Fibroblast of lung (primary cell): ENCODE results near the gene CPA4. TPM values are rescaled to one million over a fixed set of nuclear protein-coding genes. Genes with fewer than 3 reads are reported as not detected.

Experiments
- DNase-seq, 2 donors: peaks; one replicate each; pipeline versions ENCODE4 v3.0.0 to v3.0.0-alpha.2; 2010; ENCODE audit warnings: low read depth in 2 of 2
- H2AFZ ChIP-seq: 2 replicates; pipeline ENCODE4 v1.5.1; 2012; ENCODE audit warnings: low read length, control low read depth, inconsistent platforms
- H3K27ac ChIP-seq: 2 replicates; pipeline ENCODE4 v1.5.1; 2011; ENCODE audit warnings: low read length, control low read depth; ENCODE audit not compliant: insufficient read depth
- H3K27me3 ChIP-seq: 2 replicates; pipeline ENCODE4 v1.5.1; 2011; ENCODE audit warnings: mild to moderate bottlenecking, low read length; ENCODE audit not compliant: control insufficient read depth, insufficient read depth
- H3K36me3 ChIP-seq: 2 replicates; pipeline ENCODE4 v1.5.1; 2011; ENCODE audit warnings: low read length; ENCODE audit not compliant: control insufficient read depth, insufficient read depth
- H3K4me1 ChIP-seq: 2 replicates; pipeline ENCODE4 v1.5.1; 2011; ENCODE audit warnings: low read length; ENCODE audit not compliant: control insufficient read depth, insufficient read depth; ENCODE audit errors: extremely low read depth
- H3K4me2 ChIP-seq: 2 replicates; pipeline ENCODE4 v1.5.1; 2011; ENCODE audit warnings: low read length, control low read depth; ENCODE audit not compliant: insufficient read depth; ENCODE audit errors: extremely low read depth
- H3K4me3 ChIP-seq, 4 experiments: fragments of 200-600 bp in 1 of 4; sonication (generic) in 1 of 4; replicated peaks in 1 of 4; 2 replicates each; pipeline ENCODE4 v1.5.1; 2011 to 2016; ENCODE audit warnings: low read length in 4 of 4, low read depth in 3 of 4, mild to moderate bottlenecking in 3 of 4, control low read depth in 2 of 4, inconsistent platforms in 1 of 4, mixed read lengths in 1 of 4; ENCODE audit not compliant: insufficient read depth in 1 of 4; ENCODE audit errors: control extremely low read depth in 1 of 4
- H3K79me2 ChIP-seq: 2 replicates; pipeline ENCODE4 v1.5.1; 2012; ENCODE audit warnings: mild to moderate bottlenecking, low read length, inconsistent platforms; ENCODE audit not compliant: control insufficient read depth, insufficient read depth
- H3K9ac ChIP-seq: 2 replicates; pipeline ENCODE4 v1.5.1; 2011; ENCODE audit warnings: mild to moderate bottlenecking, low read length, control low read depth; ENCODE audit not compliant: insufficient read depth
- H3K9me3 ChIP-seq: 2 replicates; pipeline ENCODE4 v1.5.1; 2012; ENCODE audit warnings: low read depth, low read length; ENCODE audit not compliant: control insufficient read depth, insufficient read depth
- H4K20me1 ChIP-seq: 2 replicates; pipeline ENCODE4 v1.5.1; 2011; ENCODE audit warnings: low read length; ENCODE audit not compliant: control insufficient read depth, insufficient read depth; ENCODE audit errors: extremely low read depth
- CTCF ChIP-seq, 2 donors: IDR thresholded peaks in 1 of 2; conservative IDR thresholded peaks in 1 of 2; 1 replicate in 1 of 2; 2 replicates in 1 of 2; pipeline ENCODE4 v1.5.1; 2011 to 2012; ENCODE audit warnings: low read length in 2 of 2, control low read depth in 1 of 2, inconsistent platforms in 1 of 2, low read depth in 1 of 2, mild to moderate bottlenecking in 1 of 2
- EZH2 ChIP-seq: IDR thresholded peaks from 2 replicates; pipeline ENCODE4 v1.5.1; 2012; ENCODE audit warnings: low read length, control low read depth, mild to moderate bottlenecking; ENCODE audit errors: missing control alignments
- polyA plus RNA-seq, 2 donors: library from polyadenylated mRNA; depleted of rRNA in 1 of 2; stranded (reverse) in 1 of 2; unstranded in 1 of 2; fragments of >200 nt; gene quantifications; 2 replicates each; pipeline ENCODE4 v1.2.1, GENCODE V29; 2011 to 2012; ENCODE audit warnings: missing spikeins in 1 of 2
- total RNA-seq: library from RNA; depleted of rRNA; stranded (reverse); fragments of >200 nt; gene quantifications from 2 replicates; pipeline ENCODE4 v1.2.1, GENCODE V29; 2014

CPA4 gene
- total and polyA plus RNA-seq, 2 donors (not counting 1 experiment from before 2014, with no cell fraction given): 6.4 to 48.3 TPM

- no peaks in the 10 kb centered on the region for H4K20me1 ChIP-seq
- H3K36me3 ChIP-seq: no peaks in the 10 kb centered on the region
- TF ChIP-seq EZH2 (no peak), CTCF (conservative IDR thresholded peaks at IDR 0.05 in 1 of 2, IDR thresholded peaks at IDR 0.05 in 1 of 2; ENCODE audit: low read depth in 1 of 2, low read length in 2 of 2) (no peak)
- no peaks in the 10 kb centered on the region for H3K79me2 ChIP-seq
- H3K4me1 ChIP-seq: no peaks in the 10 kb centered on the region
- H3K27ac ChIP-seq: no peak overlapping the region
- H3K9ac ChIP-seq: no peak overlapping the region
- no peaks in the 10 kb centered on the region for H3K27me3 ChIP-seq
- no peak overlapping the region for H3K4me3 ChIP-seq
- H3K9me3 ChIP-seq: no peaks in the 10 kb centered on the region
- no peak overlapping the region for H2AFZ ChIP-seq
- no peak overlapping the region for H3K4me2 ChIP-seq
- no peak for DNase-seq
Observed at GRCh38 chr7:130338233-130338632, 45.3 kb downstream of the CPA4 start.

GRCh38 chr7:130341882-130342281, 48.9 kb downstream of the CPA4 start:
- Histone ChIP-seq H3K4me3 (no peak overlapping the region), H3K9me3 (no peaks in the 10 kb centered on the region), H3K4me1 (no peaks in the 10 kb centered on the region), H3K79me2 (no peaks in the 10 kb centered on the region), H4K20me1 (no peaks in the 10 kb centered on the region), H3K36me3 (no peaks in the 10 kb centered on the region), H3K4me2 (no peak overlapping the region), H3K9ac (no peak overlapping the region), H2AFZ (no peak overlapping the region), H3K27me3 (no peaks in the 10 kb centered on the region), H3K27ac (no peak overlapping the region)
- TF ChIP-seq EZH2 (no peak), CTCF (conservative IDR thresholded peaks at IDR 0.05 in 1 of 2, IDR thresholded peaks at IDR 0.05 in 1 of 2; ENCODE audit: low read depth in 1 of 2, low read length in 2 of 2) (no peak)
- no peak for DNase-seq

GRCh38 chr7:130342701-130343380, 49.9 kb downstream of the CPA4 start:
- H3K9me3 ChIP-seq: no peaks in the 10 kb centered on the region
- H3K4me2 ChIP-seq: no peak overlapping the region
- no peak overlapping the region for H2AFZ ChIP-seq
- H3K79me2 ChIP-seq: no peaks in the 10 kb centered on the region
- no peaks in the 10 kb centered on the region for H3K4me1 ChIP-seq
- no peaks in the 10 kb centered on the region for H3K36me3 ChIP-seq
- H4K20me1 ChIP-seq: no peaks in the 10 kb centered on the region
- no peaks in the 10 kb centered on the region for H3K27me3 ChIP-seq
- no peak for TF ChIP-seq EZH2
- TF ChIP-seq CTCF (conservative IDR thresholded peaks at IDR 0.05 in 1 of 2, IDR thresholded peaks at IDR 0.05 in 1 of 2; ENCODE audit: low read depth in 1 of 2, low read length in 2 of 2): no peak
- no peak overlapping the region for H3K9ac ChIP-seq
- DNase-seq: no peak
- H3K27ac ChIP-seq: no peak overlapping the region
- H3K4me3 ChIP-seq: no peak overlapping the region
